Smooth muscle cell (in vitro differentiated cells): ENCODE results near the gene MPIG6B. TPM values are rescaled to one million over a fixed set of nuclear protein-coding genes. Genes with fewer than 3 reads are reported as not detected.

Source experiments
- DNase-seq: peaks from one replicate; lab custom pipeline; 2025; ENCODE audit not compliant: unreplicated experiment; lab: John Stamatoyannopoulos, UW
- H2AFZ ChIP-seq: fragments of 200-600 bp; sonication (generic); 2 replicates; pipeline ENCODE4 v1.6.0; 2016; ENCODE audit warnings: antibody characterized with exemption, low read depth, mild to moderate bottlenecking
- H3F3A ChIP-seq: fragments of 200-600 bp; sonication (generic); 2 replicates; pipeline ENCODE4 v1.6.0; 2017; ENCODE audit warnings: antibody characterized with exemption, low read depth
- H3K27ac ChIP-seq: fragments of 200-600 bp; sonication (generic); 2 replicates; pipeline ENCODE4 v1.5.1; 2016; ENCODE audit warnings: low read depth, mild to moderate bottlenecking
- H3K27me3 ChIP-seq: fragments of 200-600 bp; sonication (generic); 2 replicates; pipeline ENCODE4 v1.6.1; 2016; ENCODE audit warnings: low read depth, mild to moderate bottlenecking
- H3K36me3 ChIP-seq: fragments of 200-600 bp; sonication (generic); 2 replicates; pipeline ENCODE4 v1.5.1; 2016; ENCODE audit warnings: low read depth
- H3K4me1 ChIP-seq: fragments of 200-600 bp; sonication (generic); 2 replicates; pipeline ENCODE4 v1.5.1; 2016; ENCODE audit warnings: low read depth
- H3K4me2 ChIP-seq: fragments of 200-600 bp; sonication (generic); 2 replicates; pipeline ENCODE4 v1.6.0; 2016; ENCODE audit warnings: mild to moderate bottlenecking
- H3K4me3 ChIP-seq: fragments of 200-600 bp; sonication (generic); 2 replicates; pipeline ENCODE4 v1.5.1; 2016; ENCODE audit warnings: mild to moderate bottlenecking
- H3K79me2 ChIP-seq: fragments of 200-600 bp; sonication (generic); 2 replicates; pipeline ENCODE4 v1.6.0; 2016; ENCODE audit warnings: low read depth, mild to moderate bottlenecking
- H3K9ac ChIP-seq: fragments of 200-600 bp; sonication (generic); 2 replicates; pipeline ENCODE4 v1.6.0; 2016; ENCODE audit warnings: low read depth
- H3K9me3 ChIP-seq: fragments of 200-600 bp; sonication (generic); replicated peaks from 2 replicates; pipeline ENCODE4 v1.5.1; 2016; ENCODE audit warnings: low read depth
- H4K20me1 ChIP-seq: fragments of 200-600 bp; sonication (generic); 2 replicates; pipeline ENCODE4 v1.6.0; 2016; ENCODE audit warnings: low read depth
- CTCF ChIP-seq: fragments of 200-600 bp; sonication (generic); IDR thresholded peaks from 2 replicates; pipeline ENCODE4 v1.5.1; 2017; ENCODE audit warnings: borderline replicate concordance, mild to moderate bottlenecking, antibody characterized with exemption; ENCODE audit not compliant: insufficient read depth, poor library complexity, severe bottlenecking
- WGBS: methylation state at CpG from one replicate; pipeline ENCODE4 v1.1.7; 2016; ENCODE audit warnings: low lambda C conversion rate; 5-methylcytosine and 5-hydroxymethylcytosine counted together
- polyA plus RNA-seq: library from polyadenylated mRNA; unstranded; fragments of >200 nt; fragmentation: Nextera tagmentation; extraction: Ambion mirVana; gene quantifications from 2 replicates; pipeline ENCODE4 v1.2.1, GENCODE V29; 2016
- total RNA-seq: library from RNA; depleted of rRNA; stranded (reverse); fragments of >200 nt; gene quantifications from 2 replicates; pipeline ENCODE4 v1.2.3, GENCODE V29; 2014

The MPIG6B gene
- total and polyA plus RNA-seq, 2 experiments from 2014 or later = not detected

GRCh38 chr6:31697555-31697954 lies 25.6 kb upstream of the MPIG6B start:
- Histone ChIP-seq H3K27me3 (no peaks in the 10 kb centered on the region), H3K4me3 (no peak overlapping the region), H3K79me2 (peaks cover 24% of the 10 kb centered on the region), H2AFZ (no peak overlapping the region), H4K20me1 (peaks cover 5% of the 10 kb centered on the region), H3K9ac (no peak overlapping the region), H3K4me1 (peaks cover 10% of the 10 kb centered on the region), H3K9me3 (no peaks in the 10 kb centered on the region), H3K27ac (no peak overlapping the region), H3K36me3 (no peaks in the 10 kb centered on the region), H3K4me2 (no peak overlapping the region), H3F3A (no peaks in the 10 kb centered on the region)
- TF ChIP-seq CTCF = no peak
- DNase-seq = no peak
- WGBS = 91% methylated on average over 3 of the region's 3 CpGs

- no peak overlapping the region for H2AFZ ChIP-seq
- no peaks in the 10 kb centered on the region for H3K36me3 ChIP-seq
- H3K4me2 ChIP-seq = no peak overlapping the region
- H3K9ac ChIP-seq = no peak overlapping the region
- H3K27ac ChIP-seq = no peak overlapping the region
- TF ChIP-seq CTCF = no peak
- H3K9me3 ChIP-seq = no peaks in the 10 kb centered on the region
- no peaks in the 10 kb centered on the region for H3K27me3 ChIP-seq
- peaks cover 10% of the 10 kb centered on the region for H3K4me1 ChIP-seq
- H3K4me3 ChIP-seq = peak overlapping the region; percentile 2
- peaks cover 27% of the 10 kb centered on the region for H3K79me2 ChIP-seq
- over 99% methylated on average over 5 of the region's 5 CpGs for WGBS
- no peaks in the 10 kb centered on the region for H3F3A ChIP-seq
- peaks cover 5% of the 10 kb centered on the region for H4K20me1 ChIP-seq
- DNase-seq = no peak
Observed at GRCh38 chr6:31700740-31701401, 22.3 kb upstream of the MPIG6B start.

GRCh38 chr6:31701666-31702404 lies 21.3 kb upstream of the MPIG6B start:
- Histone ChIP-seq H2AFZ (peak overlapping the region; percentile 82), H3K79me2 (peaks cover 27% of the 10 kb centered on the region)
- TF ChIP-seq CTCF = no peak

More at GRCh38 chr6:31701666-31702404, 21.3 kb upstream of the MPIG6B start:
- Histone ChIP-seq H3K9ac (peak overlapping the region; percentile 90), H3F3A (no peaks in the 10 kb centered on the region), H3K27ac (peak overlapping the region; percentile 81), H3K4me1 (peaks cover 10% of the 10 kb centered on the region), H3K36me3 (no peaks in the 10 kb centered on the region), H3K27me3 (no peaks in the 10 kb centered on the region), H4K20me1 (peaks cover 5% of the 10 kb centered on the region), H3K4me2 (peak overlapping the region; percentile 86), H3K4me3 (peak overlapping the region; percentile 71), H3K9me3 (no peaks in the 10 kb centered on the region)
- DNase-seq = no peak
- 58% methylated on average over 7 of the region's 7 CpGs for WGBS
